Stomach smooth muscle (tissue), 2 donors: ENCODE results near the gene ST7L.

Experiments used
- H3K27ac ChIP-seq: one replicate; pipeline ENCODE4 v1.7.0; 2013; ENCODE audit warnings: mild to moderate bottlenecking, low read length, inconsistent platforms
- H3K27me3 ChIP-seq, 2 donors: one replicate each; pipeline ENCODE4 v1.7.0; 2013; ENCODE audit warnings: low read length in 2 of 2; ENCODE audit not compliant: insufficient read depth in 2 of 2, control insufficient read depth in 1 of 2
- H3K36me3 ChIP-seq, 2 donors: one replicate each; pipeline ENCODE4 v1.7.0; 2013; ENCODE audit warnings: low read length in 2 of 2; ENCODE audit not compliant: control insufficient read depth in 2 of 2, insufficient read depth in 2 of 2
- H3K4me1 ChIP-seq: one replicate; pipeline ENCODE4 v1.7.0; 2013; ENCODE audit warnings: low read length; ENCODE audit not compliant: control insufficient read depth, insufficient read depth
- H3K4me3 ChIP-seq, 2 donors: one replicate each; pipeline ENCODE4 v1.7.0; 2013; ENCODE audit warnings: low read length in 2 of 2
- H3K9ac ChIP-seq, 2 donors: one replicate each; pipeline ENCODE4 v1.7.0; 2013; ENCODE audit warnings: low read length in 2 of 2, mild to moderate bottlenecking in 1 of 2
- H3K9me3 ChIP-seq, 2 donors: one replicate each; pipeline ENCODE4 v1.7.0; 2013; ENCODE audit warnings: low read length in 2 of 2; ENCODE audit not compliant: control insufficient read depth in 2 of 2
- donor health status: healthy.
- donor health status: Pancreatic carcinoma.

ST7L gene

GRCh38 chr1:112618114-112618720 is 724 bp downstream of the ST7L start:
- Histone ChIP-seq H3K9me3 (no peaks in the 10 kb centered on the region), H3K4me1 (peaks cover 12% of the 10 kb centered on the region), H3K27ac (peak overlapping the region; percentile 100), H3K36me3 (peaks cover 10 to 12% of the 10 kb centered on the region in 2 donors), H3K9ac (peak overlapping the region; percentile 99 to 100), H3K27me3 (no peaks in the 10 kb centered on the region), H3K4me3 (peak overlapping the region; percentile 96 to 100)

GRCh38 chr1:112614460-112615065 is 4.4 kb downstream of the ST7L start:
- peaks cover 28 to 33% of the 10 kb centered on the region in 2 donors for H3K36me3 ChIP-seq
- no peaks in the 10 kb centered on the region for H3K27me3 ChIP-seq
- H3K9me3 ChIP-seq, result no peaks in the 10 kb centered on the region
- H3K4me3 ChIP-seq, result no peak overlapping the region
- H3K9ac ChIP-seq, result no peak overlapping the region
- H3K4me1 ChIP-seq, result peaks cover 9% of the 10 kb centered on the region
- no peak overlapping the region for H3K27ac ChIP-seq

- no peaks in the 10 kb centered on the region for H3K27me3 ChIP-seq
- H3K27ac ChIP-seq, result no peak overlapping the region
- no peak overlapping the region for H3K9ac ChIP-seq
- H3K36me3 ChIP-seq, result peaks cover 21 to 29% of the 10 kb centered on the region in 2 donors
- no peaks in the 10 kb centered on the region for H3K4me1 ChIP-seq
- H3K9me3 ChIP-seq, result no peaks in the 10 kb centered on the region
- H3K4me3 ChIP-seq, result no peak overlapping the region
Measured at GRCh38 chr1:112605633-112606327, 13.2 kb downstream of the ST7L start.

- Histone ChIP-seq H3K4me1 (no peaks in the 10 kb centered on the region), H3K36me3 (peaks cover 13 to 20% of the 10 kb centered on the region in 2 donors), H3K9me3 (no peaks in the 10 kb centered on the region), H3K9ac (no peak overlapping the region), H3K27me3 (no peaks in the 10 kb centered on the region), H3K4me3 (no peak overlapping the region), H3K27ac (no peak overlapping the region)
Measured at GRCh38 chr1:112603541-112603940, 15.4 kb downstream of the ST7L start.

GRCh38 chr1:112603012-112603411 is 15.9 kb downstream of the ST7L start:
- Histone ChIP-seq H3K4me3 (no peak overlapping the region), H3K9me3 (no peaks in the 10 kb centered on the region), H3K27ac (no peak overlapping the region), H3K9ac (no peak overlapping the region), H3K36me3 (peaks cover 13 to 19% of the 10 kb centered on the region in 2 donors), H3K4me1 (no peaks in the 10 kb centered on the region), H3K27me3 (no peaks in the 10 kb centered on the region)

- H3K4me3 ChIP-seq, result no peak overlapping the region
- no peak overlapping the region for H3K9ac ChIP-seq
- H3K4me1 ChIP-seq, result no peaks in the 10 kb centered on the region
- H3K27ac ChIP-seq, result no peak overlapping the region
- no peaks in the 10 kb centered on the region for H3K27me3 ChIP-seq
- H3K9me3 ChIP-seq, result no peaks in the 10 kb centered on the region
- peaks cover 9 to 19% of the 10 kb centered on the region in 2 donors for H3K36me3 ChIP-seq
Measured at GRCh38 chr1:112599477-112599876, 19.5 kb downstream of the ST7L start.

- Histone ChIP-seq H3K4me1 (no peaks in the 10 kb centered on the region), H3K27ac (no peak overlapping the region), H3K9me3 (no peaks in the 10 kb centered on the region), H3K36me3 (peaks cover 6 to 15% of the 10 kb centered on the region in 2 donors), H3K4me3 (no peak overlapping the region), H3K27me3 (no peaks in the 10 kb centered on the region), H3K9ac (no peak overlapping the region)
Measured at GRCh38 chr1:112594208-112594876, 24.6 kb downstream of the ST7L start.

- Histone ChIP-seq H3K9ac (no peak overlapping the region), H3K36me3 (peaks cover 7 to 10% of the 10 kb centered on the region in 2 donors), H3K27ac (no peak overlapping the region)
Measured at GRCh38 chr1:112589766-112590165, 29.2 kb downstream of the ST7L start.

GRCh38 chr1:112583366-112583765 is 35.6 kb downstream of the ST7L start:
- H3K27me3 ChIP-seq, result no peaks in the 10 kb centered on the region
- H3K4me3 ChIP-seq, result no peak overlapping the region
- no peak overlapping the region for H3K27ac ChIP-seq
- no peaks in the 10 kb centered on the region for H3K9me3 ChIP-seq
- H3K4me1 ChIP-seq, result no peaks in the 10 kb centered on the region
- peaks cover 9 to 19% of the 10 kb centered on the region in 2 donors for H3K36me3 ChIP-seq
- no peak overlapping the region for H3K9ac ChIP-seq

More at GRCh38 chr1:112589766-112590165, 29.2 kb downstream of the ST7L start:
- Histone ChIP-seq H3K4me1 (no peaks in the 10 kb centered on the region), H3K4me3 (no peak overlapping the region), H3K27me3 (no peaks in the 10 kb centered on the region), H3K9me3 (no peaks in the 10 kb centered on the region)

GRCh38 chr1:112581586-112582192 is 37.3 kb downstream of the ST7L start:
- Histone ChIP-seq H3K4me3 (no peak overlapping the region), H3K9me3 (no peaks in the 10 kb centered on the region), H3K36me3 (peaks cover 8 to 28% of the 10 kb centered on the region in 2 donors), H3K27ac (no peak overlapping the region), H3K27me3 (no peaks in the 10 kb centered on the region), H3K4me1 (no peaks in the 10 kb centered on the region), H3K9ac (no peak overlapping the region)
